GM19372 (cell line): ENCODE measurements around the gene HOXA4.

Source experiments
- ATAC-seq: cut with Tn5 transposase; IDR thresholded peaks from one replicate; pipeline ENCODE4 v1.9.1; 2021; ENCODE audit warnings: mild to moderate bottlenecking, low read depth, moderate library complexity; ENCODE audit not compliant: unreplicated experiment

Gene HOXA4

DNA sequence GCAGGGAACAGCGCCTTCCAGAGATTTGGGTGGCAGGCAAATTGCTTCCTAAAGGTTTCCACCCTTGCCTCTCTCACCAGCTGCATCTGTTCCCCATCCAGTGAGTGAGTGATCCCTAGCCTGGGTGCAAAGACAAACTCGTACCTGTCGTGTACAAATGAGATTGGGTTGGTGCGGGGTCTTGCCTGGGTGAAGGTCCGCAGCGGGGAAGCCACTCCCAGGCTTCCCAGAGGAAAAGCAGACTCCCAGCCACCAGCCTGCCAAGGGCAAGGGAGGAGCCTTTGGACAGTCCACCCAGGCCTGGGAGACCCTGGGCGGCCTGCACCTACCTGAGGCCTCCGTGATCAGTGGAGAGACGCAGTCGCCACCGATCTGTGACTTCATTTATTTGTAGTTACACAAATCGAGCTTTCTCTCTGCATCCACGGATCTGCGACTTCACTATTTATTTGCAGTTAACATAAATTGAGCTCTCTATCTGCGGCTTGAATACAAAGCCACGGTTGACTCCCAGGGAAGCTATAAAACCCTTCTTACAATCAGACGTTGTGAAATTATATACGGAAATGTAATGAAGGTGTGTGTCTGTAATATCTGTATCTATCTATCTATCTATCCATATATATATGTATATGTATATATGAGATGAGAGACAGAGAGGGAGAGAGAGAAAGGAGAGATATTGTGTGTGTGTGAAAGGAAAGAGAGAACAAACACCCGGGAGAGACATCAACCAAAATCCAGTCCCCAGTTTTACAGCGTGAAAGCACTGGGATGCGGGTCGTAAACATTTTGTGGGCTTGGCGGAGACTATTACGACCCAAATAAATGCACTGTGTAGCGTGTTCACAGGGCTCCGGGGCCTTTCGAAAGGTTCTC lies 28.9 kb upstream of the HOXA4 start:
- no peak for ATAC-seq

DNA sequence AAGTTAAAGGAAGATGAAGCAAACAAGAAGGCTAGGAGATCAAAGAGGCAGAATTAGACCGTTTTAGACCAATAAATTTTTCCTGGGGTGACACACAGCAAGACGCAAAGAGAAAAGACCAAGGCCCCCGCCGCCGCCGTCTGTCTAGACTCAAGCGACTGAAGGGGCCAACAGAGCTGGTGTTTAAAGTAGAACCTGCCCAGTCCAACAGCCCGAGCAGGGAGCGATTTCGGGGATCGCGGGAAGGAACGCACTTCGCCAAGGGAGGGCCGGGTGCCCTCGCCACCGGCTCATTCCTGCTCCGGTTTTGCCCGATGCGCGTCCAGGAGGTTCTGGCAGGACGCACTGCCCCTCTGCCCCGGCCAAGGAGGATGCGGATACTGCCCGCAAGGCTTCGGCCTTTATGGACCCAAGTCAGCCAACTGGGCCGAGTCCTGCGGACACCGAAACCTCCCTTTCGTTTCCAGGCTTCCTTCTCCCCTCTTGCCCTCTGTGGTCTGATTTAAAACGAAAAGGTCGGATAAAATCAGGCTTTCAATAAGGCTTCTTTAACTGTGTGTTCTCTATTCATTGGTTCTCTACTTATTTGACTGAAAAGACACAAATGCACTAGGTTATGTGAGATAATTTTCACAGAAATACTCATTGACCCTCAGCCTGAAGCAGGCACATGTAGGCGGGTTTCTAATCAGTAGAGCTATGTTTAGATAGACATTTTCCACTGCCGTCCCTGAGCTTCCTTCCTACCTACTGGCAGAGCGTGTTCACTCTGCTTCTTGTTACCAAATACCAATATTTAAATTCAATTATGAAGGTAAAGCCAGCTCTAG lies 28.1 kb upstream of the HOXA4 start:
- ATAC-seq = no peak

- ATAC-seq = no peak
Observed at GRCh38 chr7:27157702-27158431, 27.3 kb upstream of the HOXA4 start.

DNA sequence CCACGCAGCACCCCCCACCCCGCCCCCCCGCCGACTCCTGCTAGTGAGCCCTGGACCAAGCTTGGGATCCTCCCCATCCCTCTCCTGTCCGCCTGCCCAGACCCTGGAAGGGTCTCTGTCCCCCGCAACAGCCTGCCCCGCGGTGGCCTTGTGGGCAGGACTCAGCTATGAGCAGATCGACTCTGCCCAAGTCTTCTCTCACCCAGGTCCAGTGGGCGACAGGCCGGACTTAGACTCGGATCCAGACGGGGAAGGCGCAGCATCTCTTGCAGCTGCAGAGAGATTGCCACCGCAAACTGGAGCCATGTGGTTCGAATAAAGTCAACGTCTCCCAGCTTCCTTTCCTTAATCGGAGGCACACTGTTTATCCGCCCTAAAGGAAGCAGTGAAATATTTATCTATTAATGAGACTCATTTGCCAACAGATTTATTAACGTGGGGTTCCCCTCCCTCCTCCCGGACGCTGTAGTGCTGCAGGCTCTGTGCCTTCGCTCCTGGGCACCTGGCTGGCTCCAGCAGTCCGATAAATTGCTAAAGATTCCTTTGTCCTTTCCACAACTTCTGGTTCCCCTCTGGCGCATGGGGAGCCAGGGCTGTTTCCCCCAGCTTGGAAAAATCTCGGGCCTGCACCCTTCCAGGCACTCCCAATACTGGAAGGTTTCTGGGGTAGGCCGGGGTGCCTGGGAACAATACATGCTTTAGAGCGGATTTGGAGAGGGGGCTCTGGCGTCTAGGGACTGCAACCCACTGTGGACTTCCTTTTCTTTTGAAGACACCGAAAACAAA lies 26.6 kb upstream of the HOXA4 start:
- no peak for ATAC-seq

GRCh38 chr7:27156508-27156898 lies 25.9 kb upstream of the HOXA4 start, which contains the start of gene HOXA7:
TSS of gene HOXA7 (minus strand) at chr7:27156675. CDS start at chr7:27156545, 130 bp downstream.
- no peak for ATAC-seq

GRCh38 chr7:27155816-27156507 lies 25.4 kb upstream of the HOXA4 start:
- no peak for ATAC-seq

- no peak for ATAC-seq
Observed at GRCh38 chr7:27154901-27155815, 24.6 kb upstream of the HOXA4 start.

DNA sequence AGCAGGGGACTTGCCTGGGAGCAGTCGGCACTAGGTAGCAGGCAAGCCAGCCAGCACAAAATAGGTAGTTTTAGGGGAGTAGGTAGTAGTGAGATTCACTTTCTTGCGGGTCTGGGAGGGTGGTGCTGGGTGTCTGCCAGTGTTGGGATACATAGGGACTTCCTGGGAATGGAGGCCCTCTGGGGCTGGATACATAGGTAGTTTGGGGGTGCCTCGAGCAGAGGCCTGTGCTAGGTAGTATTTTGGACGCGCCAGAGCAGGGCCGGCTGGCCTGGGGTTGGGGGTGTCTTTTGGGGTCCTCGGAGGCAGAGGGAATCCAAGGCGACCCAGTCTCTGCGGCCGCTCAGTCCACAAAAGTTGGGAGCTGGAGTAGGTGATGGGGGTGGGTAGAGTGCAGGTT lies 23.8 kb upstream of the HOXA4 start:
- no peak for ATAC-seq

DNA sequence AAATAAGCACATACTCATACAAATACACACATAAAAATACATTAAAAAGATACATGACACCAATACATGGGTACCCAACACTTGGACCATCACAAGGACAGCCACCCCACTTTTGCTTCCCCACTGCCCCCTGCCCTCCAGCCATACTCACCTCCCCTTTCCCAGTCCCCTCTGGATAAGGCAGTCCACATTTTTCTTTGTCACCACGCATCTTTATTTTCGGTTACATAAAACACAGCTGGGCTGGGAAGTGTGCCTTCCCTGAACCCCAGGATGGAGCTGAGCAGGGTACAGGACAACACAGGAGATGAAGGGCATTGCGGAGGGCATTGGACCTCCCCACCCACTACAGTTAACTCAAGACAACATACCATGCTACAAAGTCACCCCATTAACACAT lies 23.0 kb upstream of the HOXA4 start:
- ATAC-seq = no peak

GRCh38 chr7:27152816-27153442 lies 22.4 kb upstream of the HOXA4 start:
- ATAC-seq = no peak

- no peak for ATAC-seq
Observed at GRCh38 chr7:27151931-27152815, 21.6 kb upstream of the HOXA4 start, which contains the start of gene HOXA3. TSS of gene HOXA3 (minus strand) at chr7:27152583. CDS start at chr7:27110640, 41,943 bp downstream.

DNA sequence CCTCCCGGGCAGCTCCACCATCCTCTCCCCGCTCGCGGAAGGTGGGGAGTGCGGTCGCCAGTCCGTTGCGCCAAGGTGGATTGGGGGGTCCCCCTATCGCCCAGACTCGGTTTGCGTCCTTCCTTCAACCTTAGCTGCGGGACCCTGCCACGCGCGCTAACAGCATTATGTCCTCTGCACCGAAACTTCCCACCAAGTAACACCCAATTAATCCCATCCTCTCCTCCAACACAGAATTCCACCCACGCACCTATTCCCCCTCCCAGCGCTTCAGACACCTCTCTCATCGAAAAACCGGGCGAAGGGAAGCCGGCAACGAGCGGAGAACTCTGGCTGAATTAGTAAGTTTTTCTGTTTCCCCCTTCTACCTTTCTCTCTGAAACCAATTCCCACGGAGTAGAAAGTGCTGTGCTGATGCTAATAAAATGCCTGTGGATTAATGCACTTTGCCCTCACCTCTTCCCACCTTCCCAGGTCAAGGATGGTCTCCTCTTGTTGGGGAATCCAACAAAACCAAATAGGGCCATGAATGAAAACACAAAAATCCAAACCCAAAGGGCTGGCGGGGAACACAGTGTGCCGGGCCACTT lies 20.9 kb upstream of the HOXA4 start:
- no peak for ATAC-seq

DNA sequence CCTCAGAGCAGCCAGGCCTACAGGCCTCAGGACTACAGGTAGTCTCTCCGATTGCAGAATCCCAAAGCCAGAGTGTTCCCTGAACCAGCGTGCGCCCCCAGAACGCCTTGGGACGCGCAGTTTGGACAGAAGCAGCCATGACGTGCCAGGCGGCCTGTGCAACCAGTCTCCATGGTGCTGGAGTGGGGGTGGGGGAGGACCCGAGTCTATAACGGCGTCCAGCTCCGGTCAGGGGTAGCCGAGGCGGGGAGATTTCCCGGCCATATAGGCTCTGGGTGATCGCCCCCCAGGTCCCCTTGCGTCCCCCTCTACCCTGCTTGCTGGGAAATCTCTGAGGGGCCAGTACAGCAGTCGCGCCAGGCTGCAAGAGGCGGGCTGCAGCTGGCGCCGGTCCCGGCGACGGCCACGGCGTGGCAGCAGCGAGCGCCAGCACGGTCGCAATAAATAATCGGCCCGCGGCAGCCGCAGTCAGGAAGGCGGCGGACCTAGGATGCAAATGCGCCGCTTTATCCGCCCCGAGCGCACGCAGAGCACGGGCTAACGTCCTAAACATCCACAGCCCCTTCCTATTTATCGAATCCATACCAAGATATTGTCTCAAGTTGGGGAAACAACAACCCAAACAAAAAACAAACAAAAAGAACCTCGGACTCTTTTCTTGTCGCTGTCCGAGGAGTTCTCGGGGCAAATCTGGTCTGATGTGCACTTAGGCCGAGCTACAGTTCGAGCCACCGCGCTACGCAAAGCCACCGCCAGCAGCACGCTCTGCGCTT lies 20.2 kb upstream of the HOXA4 start:
- ATAC-seq = peak; percentile 80

- no peak for ATAC-seq
Observed at GRCh38 chr7:27149842-27150567, 19.4 kb upstream of the HOXA4 start.
